GM15510 (cell line): ENCODE results near the gene ATP12A.

Source experiments
- POLR2A ChIP-seq: IDR thresholded peaks from 3 replicates; pipeline ENCODE4 v1.6.1; 2011; ENCODE audit warnings: borderline replicate concordance; ENCODE audit not compliant: insufficient read length; ENCODE audit errors: extremely low read depth

The ATP12A gene

DNA sequence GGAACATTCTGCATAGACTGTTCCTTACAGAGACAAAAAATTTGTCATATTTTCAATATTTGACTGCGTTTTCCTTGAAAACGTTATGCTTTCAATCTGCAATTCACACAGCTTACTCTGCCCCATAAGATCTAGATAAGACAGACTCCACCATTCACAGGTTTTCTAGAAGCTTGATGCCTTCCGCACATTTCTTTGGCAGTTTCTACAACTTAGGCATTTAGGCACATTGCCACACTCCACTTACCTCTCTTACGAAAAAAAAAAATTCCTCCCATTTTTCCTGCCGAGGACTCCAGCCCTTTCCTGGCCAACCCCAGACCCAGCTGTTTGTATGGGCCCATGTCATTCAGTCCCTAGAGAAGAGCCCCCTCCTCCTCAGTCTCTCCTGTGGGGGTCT is 11.2 kb downstream of the ATP12A start:
- no peak for TF ChIP-seq POLR2A

DNA sequence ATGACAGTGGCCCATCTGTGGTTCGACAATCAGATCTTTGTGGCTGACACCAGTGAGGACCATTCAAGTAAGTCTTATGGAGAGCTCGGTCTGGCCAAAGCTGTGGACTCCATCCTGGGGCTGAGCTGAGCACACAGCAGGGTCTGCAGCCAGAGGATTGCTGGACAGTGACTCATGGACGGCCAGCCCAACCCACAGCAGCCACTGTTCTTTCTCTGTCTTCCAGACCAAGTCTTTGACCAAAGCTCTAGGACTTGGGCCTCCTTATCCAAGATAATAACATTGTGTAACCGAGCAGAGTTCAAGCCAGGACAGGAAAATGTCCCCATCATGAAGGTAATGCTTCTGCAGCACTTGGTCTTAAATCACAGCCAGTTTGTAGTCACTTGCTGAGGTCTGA is 12.4 kb downstream of the ATP12A start:
- TF ChIP-seq POLR2A = no peak

DNA sequence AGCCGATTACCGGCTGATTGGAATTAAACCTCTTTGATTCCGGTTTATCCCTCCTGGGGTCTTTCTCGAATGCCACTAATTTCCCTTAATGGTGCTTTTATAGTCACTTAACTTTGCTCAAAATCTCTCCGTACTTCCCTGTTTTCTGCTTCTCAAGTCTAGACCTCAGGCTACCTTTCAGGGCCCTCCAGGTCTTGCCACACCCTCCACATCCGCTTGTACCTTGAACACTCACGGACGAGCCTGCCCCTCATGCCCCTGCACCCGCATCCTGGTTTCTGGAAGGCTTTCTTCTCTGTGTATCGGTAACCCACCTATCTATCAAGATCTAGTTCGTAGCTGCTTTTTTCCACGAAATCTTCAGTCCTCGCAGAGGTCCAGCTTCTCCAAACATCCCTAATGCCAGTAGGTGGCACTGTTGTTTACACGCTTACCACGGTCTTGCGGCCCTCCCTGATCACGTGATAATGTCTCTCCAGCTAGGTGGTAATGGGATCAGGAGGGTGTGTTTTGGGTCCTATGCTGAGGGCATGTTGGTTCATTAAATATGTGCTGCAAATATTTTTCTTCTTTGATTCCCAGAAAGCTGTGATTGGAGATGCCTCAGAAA is 13.8 kb downstream of the ATP12A start:
- no peak for TF ChIP-seq POLR2A

DNA sequence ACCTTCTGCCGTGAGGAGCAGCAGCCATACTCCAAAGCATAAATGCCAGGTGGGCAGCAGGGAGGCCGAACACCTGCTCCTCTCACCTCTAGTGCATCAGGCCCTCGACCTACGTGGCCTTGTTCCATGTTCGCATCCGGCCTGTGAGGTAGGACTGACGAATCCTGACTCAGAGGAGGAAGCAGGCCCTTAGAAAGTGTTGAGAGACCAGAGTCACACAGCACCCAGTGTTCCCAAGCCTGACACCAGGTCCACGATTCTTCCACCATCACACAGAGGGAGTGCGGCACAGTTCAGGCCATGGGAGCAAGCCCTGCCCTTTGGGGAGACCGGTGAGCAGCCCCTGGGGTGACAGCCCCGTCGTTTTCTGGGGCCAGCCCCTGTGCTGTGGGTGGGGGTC is 14.7 kb downstream of the ATP12A start:
- TF ChIP-seq POLR2A = no peak

DNA sequence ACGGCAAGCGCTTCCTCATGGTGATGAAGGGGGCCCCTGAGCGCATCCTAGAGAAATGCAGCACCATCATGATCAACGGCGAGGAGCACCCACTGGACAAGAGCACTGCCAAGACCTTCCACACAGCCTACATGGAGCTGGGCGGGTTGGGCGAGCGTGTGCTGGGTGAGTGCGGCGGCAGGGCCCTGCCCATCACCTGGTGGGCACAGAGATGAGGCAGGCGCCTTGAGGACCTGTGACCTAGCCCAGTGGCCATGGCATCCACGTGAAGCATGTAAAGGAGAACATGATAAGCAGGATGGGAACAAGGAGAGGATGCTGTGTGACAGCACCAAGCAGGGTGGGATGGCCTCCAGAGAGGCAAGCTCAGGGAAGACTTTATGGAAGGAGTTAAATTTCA is 18.5 kb downstream of the ATP12A start:
- TF ChIP-seq POLR2A = no peak

DNA sequence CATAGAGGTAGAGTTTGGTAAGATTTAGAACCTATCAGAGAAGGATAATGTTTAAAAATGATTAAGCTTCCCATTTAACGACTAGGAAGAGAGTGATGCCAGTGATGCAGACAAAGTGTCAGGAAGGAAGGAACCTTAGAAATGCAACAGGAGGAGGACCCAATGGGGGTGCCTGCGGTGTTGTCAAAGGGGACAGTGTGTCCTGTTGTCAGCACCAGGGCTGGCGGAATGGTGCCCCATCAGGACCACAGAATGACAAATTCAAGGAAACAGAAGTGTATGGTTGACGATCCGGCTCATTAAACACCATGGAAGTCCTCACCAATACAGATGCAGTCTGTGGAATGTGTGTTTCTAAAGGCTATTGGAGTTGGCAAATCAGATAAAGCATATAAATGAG is 19.3 kb downstream of the ATP12A start:
- TF ChIP-seq POLR2A = no peak

DNA sequence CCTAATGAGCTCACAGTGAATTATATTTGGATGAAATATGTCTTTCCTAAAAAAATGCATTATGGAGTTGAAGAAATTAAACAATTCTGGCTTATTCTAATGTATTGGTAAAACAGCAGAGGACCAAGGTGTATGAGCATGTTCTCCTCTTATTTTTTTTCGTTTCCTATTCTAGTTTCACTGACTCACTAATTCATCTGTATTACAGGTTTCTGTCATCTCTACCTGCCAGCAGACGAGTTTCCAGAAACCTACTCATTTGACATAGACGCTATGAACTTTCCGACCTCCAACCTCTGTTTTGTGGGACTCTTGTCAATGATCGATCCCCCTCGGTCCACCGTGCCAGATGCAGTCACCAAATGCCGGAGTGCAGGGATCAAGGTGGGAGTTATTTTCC is 20.3 kb downstream of the ATP12A start:
- TF ChIP-seq POLR2A = no peak

DNA sequence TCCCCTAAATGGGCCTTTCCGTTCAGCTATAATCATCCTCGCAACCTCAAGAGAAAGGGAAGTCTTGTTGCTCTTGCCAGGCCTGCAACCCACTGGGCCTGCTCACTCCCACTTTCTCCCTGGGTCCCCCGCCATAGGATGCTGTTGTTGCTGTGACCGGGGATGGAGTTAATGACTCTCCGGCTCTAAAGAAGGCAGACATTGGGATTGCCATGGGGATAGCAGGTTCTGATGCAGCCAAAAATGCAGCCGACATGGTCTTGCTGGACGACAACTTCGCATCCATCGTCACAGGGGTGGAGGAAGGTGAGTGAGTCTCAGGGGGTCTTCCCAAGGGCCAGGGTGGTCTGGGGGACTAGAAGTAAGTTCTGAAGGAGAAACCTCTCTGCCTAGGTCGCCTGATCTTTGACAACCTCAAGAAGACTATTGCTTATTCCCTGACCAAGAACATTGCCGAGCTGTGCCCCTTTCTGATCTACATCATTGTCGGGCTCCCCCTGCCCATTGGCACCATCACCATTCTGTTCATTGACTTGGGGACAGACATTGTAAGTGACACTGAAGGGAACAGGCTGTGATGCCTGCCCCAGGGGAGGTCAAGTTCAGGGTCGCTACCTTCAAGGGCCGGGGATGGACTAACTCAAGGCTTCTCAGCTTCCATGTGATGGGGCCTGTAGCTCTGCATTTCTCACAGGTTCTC is 26.8 kb downstream of the ATP12A start:
- TF ChIP-seq POLR2A = no peak

DNA sequence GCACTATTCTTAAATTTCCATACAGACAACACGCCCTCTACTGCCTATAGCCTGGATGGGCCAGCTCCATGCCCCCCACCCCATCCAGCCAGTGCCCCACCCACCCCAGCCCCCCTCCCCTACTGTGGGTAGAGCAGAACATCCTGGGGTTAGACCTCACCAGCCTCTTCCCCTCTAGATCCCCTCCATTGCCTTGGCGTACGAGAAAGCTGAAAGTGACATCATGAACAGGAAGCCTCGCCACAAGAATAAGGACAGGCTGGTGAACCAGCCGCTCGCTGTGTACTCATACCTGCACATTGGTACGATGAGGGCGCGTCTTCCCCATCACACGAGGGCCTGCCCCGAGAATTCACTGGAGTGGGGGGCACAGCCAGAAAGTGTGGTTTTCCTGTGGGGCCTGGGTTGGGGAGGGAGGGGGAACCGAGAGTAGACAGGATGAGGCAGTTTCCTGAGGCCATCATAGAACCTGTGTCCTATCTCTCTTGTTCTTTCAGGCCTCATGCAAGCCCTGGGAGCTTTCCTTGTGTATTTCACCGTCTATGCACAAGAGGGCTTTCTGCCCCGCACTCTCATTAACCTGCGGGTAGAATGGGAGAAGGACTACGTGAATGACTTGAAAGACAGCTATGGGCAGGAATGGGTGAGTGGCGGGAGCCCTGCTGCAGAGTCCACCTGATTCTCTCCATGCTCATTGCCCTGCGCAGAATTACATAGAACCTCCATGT is 29.1 kb downstream of the ATP12A start:
- no peak for TF ChIP-seq POLR2A

DNA sequence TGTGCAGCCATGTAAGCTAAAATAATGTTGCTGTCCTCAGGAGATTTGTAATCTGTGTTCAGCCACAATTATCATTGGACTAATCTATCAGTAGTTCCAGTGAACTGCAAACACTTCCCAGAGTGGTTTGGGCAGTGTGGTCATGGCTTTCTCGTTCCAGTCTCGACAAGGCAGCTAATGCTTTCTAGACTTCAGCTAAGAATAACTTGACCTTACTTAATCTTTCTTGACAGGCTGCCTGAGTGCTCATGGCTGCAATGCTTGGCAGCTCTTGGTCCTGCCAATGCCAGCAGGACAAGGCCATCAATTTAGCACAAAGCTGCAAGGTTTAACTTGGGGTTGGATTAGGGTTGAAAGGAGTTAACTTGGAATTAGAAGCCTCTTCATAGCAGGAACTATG is 32.8 kb downstream of the ATP12A start:
- TF ChIP-seq POLR2A = no peak

DNA sequence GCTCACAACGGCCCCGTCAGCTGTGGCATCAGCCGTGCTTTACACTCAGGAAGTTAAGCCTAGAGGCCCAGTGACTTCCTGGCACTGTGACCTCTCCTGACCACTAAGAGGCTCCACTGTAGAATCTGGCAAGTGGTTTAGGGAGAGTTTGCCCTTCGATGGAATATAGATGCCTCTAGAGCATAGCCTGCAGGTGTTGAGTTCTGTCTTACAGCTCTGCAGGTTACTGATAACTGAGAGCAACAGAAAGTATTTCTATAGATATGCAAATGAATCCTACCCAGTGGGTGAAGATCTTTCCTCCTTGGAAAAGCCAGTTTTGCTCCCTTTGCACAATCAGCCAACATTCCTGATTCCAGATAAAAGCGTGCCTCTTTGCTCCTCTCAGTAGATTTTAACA is 35.8 kb downstream of the ATP12A start:
- no peak for TF ChIP-seq POLR2A

DNA sequence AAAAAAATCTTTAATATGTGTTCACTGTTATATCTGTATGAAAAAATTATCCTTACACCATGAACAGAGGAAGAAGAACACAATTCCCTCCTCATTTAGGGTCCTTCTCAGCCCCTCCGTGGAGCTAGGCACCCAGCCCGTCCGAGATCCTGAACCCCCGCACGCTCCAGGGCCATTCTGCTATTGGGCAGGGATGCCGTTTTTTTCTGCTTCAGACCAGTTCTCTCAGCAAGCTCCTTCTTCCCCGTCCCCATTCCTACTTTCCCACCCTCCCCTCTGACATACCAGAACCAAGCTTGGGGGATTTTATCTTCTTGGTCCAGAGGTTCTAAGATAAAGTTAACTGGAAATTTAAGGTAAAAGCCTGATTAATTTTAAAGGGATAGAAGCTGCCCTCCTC is 36.2 kb downstream of the ATP12A start:
- TF ChIP-seq POLR2A = no peak

DNA sequence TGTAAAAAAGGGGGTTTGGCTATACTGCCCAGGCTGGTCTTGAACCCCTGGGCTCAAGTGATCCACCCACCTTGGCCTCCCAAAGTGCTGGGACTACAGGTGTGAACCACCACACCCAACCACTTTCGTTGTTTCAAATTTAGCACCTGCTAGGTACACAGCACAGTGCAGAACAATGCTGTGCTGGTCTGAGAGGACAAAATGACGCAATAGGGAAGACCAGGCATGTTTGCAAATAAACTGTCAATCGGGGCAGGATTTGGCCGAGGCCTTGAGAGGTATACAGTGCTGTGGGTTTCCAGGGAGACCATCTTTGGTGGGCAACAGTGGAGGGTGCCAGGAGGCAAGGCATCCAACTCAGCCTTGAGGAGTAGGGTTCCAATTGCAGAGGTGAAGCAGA is 37.0 kb downstream of the ATP12A start:
- no peak for TF ChIP-seq POLR2A

DNA sequence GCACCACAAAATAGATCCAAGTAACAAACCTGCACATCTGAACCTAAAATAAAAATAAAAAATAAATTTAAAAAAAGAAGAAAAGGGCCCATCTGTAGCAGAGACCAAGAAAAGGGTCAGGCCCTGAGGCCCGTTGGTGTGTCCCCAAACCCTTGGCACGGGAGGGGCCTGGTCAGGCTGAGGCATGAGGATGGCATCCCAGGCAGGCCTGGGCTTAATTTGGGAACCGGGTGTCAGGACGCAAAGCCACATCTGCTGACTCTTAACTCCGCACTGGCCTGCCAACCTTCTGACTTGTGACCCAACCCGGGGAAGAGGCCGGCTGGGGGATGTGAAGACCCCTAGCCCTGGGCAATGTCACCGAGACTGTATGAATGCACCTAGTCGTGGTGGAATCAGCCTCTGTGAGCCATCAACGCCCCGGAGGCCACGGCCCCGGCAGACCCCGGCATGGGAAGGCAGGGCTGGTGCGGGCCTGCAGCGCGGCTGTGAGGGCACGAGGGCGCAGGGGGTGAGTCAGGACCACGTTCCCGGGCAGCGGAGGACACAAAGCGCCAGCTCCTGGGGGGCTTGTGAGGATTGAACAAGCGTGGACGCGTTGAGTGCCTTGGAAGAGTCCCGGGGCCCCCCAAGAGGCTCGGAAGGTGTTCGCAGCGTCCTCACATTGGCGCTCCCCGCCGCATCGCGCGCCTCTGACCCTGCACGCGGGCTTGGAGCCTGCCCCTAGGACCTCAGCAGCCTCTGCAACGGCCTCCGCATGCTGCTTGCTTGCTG is 38.2 kb downstream of the ATP12A start:
- TF ChIP-seq POLR2A = no peak

DNA sequence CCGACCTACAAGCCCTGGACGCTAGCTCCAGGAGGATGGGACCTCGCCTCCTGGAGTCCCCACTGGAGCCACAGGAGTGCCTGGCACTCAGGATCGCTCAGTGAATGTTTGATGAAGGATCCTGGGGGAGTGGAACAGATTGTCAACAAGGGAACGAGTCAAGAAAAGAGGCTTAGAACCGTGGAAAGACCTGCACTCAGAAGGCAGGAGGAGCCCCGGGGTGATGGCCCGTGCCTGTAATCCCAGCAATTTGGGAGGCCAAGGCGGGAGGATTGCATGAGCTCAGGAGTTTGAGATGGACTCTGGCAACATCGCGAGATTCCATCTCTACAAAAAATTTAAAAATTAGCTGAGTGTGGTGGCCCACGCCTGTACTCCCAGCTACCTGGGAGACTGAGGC is 38.9 kb downstream of the ATP12A start:
- TF ChIP-seq POLR2A = no peak
